GM18873 (cell line): Measurements from ENCODE around the gene LGALS1.

Source experiments
- ATAC-seq: cut with Tn5 transposase; IDR thresholded peaks from one replicate; pipeline ENCODE4 v1.9.1; 2021; ENCODE audit warnings: mild to moderate bottlenecking, moderate library complexity, moderate number of reproducible peaks; ENCODE audit not compliant: unreplicated experiment, low FRiP score

The LGALS1 gene

GRCh38 chr22:37674951-37675929 lies at the start of gene LGALS1:
LGALS1 (plus strand) TSS chr22:37675636; CDS start chr22:37675703, 67 bp downstream.
- ATAC-seq = no peak

GRCh38 chr22:37625737-37626136 lies 49.7 kb upstream of the LGALS1 start:
- ATAC-seq = no peak

DNA sequence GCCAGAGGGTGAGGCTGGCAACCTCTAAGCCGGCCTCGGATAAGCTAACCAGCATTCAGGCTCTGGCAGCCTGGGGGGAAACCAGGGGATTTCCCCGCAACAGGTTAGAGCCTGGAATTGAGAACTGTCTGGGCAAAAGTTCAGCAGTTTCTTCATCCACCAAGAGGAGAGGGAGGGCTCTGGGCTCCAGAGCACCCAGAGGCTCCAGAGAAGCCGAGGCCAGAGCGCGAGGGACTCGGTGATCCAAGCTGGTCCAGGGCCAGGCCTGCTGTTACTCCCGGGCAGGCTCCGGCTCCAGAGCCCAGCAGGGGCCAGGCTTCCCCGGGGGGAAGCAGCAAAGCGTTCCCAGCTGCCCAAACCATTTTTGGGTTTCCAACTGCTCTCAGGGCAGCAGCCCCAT lies 49.3 kb upstream of the LGALS1 start:
- ATAC-seq = no peak

GRCh38 chr22:37626556-37627075 lies 48.8 kb upstream of the LGALS1 start:
- ATAC-seq = no peak

DNA sequence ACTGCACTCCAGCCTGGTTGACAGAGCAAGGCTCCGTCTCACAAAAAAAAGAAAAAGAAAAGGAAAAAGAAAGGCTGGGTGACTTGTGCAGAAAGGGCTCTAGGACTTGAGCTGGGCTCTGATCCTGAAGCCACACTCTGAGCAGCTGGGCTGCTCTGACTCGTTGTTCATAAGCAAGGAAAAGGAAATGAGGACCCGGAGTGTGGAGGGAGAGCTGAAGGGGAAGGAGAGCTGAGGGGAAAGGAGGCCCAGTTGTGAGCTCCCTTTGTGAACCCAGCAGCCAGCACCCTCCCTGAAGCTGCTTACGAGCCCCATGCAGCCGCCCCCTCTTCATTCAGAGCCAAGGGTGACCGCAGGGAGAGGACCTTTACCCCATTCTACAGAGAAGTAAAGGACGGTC lies 48.3 kb upstream of the LGALS1 start:
- ATAC-seq = no peak

GRCh38 chr22:37627545-37627944 lies 47.9 kb upstream of the LGALS1 start:
- ATAC-seq = no peak

- ATAC-seq = no peak
Observed at GRCh38 chr22:37628830-37629229, 46.6 kb upstream of the LGALS1 start.

DNA sequence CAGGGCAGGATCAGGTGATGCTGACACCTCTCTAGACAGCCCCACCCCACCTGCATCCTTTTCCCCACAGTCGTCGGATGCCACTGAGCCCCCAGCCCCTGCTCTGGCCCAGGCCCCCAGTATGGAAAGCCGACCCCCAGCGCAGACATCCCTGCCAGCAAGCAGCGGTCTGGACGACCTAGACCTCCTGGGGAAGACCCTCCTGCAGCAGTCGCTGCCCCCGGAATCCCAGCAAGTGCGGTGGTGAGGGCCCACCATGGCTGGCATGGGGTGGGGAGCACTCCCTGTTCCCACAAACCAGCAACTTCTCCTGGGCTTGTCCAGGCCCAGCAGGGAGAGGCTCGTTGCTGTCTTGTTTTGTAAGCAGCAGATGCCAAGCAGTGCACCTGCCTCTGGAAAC lies 45.5 kb upstream of the LGALS1 start:
- ATAC-seq = no peak

DNA sequence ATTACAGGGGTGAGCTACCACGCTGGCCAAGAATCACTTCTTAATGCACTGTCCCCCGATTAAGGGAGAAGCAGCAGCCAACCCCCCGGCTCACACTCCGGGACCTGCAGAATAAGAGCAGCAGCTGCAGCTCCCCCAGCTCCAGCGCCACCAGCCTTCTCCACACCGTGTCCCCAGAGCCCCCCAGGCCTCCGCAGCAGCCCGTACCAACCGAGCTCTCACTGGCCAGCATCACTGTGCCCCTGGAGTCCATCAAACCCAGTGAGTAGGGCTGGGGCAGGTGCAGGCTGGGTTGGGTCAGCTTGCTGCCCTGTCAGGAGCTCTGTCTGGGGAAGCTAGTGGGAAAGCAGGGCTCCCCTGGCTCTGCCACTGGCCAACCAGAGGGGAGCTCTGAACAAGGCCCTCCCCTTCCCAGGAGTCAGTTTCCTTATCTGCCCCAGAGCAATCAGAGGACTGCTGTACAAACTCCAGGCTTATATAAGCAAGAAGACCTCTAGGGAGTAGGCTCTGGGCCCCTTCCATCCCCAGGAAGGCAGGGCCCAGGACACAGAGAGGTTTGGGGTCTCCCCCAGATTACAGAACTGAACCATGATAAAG lies 44.5 kb upstream of the LGALS1 start:
- no peak for ATAC-seq

- ATAC-seq = no peak
Observed at GRCh38 chr22:37631448-37632173, 43.8 kb upstream of the LGALS1 start.

DNA sequence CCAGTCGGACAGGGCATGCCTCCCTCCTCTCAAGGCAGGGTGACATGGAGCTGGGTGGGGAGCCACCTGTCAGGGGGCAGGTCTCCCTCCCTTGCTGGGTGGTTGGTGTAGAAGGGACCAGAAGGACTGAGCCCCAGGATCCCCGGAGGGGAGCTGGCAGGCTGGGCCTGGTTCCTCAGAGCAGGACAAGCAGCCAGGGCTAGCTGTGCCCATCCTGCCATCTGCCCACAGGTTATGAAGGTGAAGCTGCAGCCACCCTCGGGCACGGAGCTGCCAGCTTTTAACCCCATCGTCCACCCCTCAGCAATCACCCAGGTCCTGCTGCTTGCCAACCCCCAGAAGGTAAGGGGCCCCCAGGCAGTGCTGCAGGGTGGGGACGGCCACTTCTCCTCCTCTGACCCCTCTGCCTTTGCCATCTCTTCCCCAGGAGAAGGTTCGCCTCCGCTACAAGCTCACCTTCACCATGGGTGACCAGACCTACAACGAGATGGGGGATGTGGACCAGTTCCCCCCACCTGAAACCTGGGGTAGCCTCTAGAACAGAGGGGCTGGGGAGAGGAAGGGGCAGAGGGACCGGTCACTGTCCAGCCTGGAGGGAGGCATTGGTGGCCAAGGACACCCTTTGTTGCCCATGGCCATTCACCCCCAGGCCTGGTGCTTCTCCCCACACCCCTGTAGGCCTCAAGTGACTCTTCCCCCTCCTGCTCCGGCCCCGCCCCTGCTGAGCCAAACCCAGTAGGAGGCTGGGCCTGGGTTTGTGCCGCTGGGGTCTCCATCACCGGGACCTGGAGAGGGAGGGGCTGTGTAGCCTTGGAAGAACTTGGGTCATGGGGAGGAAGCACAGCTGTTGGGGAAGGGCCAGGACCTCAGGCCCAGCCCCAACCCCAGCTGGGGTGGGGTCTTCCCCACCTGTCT lies 43.0 kb upstream of the LGALS1 start:
- peak; percentile 18 for ATAC-seq

DNA sequence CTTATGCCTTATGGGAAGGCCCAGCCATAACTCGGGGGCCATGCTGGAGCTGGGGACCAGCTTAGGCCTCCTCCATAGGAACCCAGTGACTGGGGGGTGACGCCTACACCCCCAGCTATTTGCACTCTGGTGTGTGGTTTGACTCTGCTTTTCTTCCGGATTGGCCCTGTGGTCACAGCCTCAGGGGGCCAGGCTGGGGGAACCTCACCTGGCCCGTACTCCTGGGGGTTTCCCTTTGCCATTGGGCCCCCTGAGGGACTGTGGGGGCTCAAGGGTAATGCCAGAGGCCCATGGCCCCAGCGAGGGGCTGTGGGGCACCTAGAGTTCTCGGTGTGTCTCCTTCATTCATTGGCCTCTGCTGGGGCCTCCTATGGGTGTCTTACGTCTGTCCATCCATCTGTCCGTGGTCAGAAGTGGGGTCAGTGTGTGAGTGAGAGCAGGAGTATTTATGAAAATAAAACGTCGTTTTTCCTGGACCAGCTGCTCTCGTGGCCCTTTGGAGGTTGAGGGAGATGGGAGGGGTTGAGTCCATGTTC lies 42.3 kb upstream of the LGALS1 start:
- peak; percentile 59 for ATAC-seq

GRCh38 chr22:37633625-37634416 lies 41.6 kb upstream of the LGALS1 start:
- ATAC-seq = peak; percentile 28

DNA sequence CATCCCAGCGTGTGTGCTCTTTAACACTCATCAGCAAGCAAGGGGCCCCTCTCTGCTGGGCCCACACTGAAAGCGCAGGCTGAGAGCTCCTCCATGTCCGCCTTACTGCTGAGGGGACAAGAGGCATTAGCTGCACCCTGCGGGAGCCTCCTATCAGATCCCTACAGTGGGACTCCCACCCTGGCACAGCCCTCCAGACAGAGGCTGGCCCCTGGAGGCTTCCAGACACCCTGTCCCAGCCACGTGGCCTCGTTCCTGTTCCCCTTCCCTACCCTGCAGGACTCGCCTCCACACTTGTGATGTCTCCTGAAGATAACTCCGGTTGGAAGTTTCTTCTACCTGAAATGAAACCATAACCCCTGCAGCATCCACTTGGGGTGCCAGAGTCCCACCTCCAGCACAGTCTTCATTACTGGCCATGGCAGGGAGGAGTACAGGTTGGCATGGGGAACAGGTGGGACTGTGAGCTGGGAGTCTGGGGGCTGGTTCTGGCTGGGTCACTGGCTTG lies 41.0 kb upstream of the LGALS1 start:
- ATAC-seq = no peak

- ATAC-seq = no peak
Observed at GRCh38 chr22:37635157-37635556, 40.3 kb upstream of the LGALS1 start.

DNA sequence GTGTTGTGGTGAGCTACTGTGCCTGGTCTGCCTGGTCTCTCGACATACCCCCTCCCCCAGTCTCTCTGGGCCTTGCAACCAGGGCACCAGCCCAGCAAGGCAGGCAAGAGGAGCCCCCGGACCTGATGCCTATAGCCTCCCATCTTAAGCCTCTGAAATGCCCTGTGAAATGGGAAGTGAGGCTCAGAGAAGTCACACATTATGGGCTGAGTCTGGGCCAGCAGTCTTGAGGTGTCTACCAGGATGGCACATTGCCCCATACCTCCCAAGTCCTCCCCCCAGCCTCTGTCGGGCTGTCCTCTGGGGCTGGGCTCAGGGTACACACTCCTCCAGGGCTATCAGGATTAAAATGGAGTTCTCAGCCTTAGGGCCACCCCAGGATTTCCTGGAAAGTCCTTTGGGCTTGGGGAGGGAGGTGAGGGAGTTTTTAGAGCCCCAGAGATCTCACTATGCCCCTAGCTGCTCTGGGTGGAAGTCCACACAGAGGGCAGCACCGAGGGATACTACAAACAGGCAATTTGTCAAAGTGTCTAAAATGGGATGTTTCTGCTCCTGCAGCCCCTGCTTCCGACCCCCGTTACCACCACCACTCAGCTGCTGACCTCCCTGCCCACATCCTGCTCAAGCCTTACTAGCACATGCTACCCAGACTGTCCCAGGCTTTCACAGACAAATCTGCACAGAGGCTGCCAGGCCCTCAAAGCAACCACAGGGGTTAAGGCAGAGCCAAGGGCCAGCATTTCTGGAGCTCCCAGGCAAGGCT lies 39.1 kb upstream of the LGALS1 start:
- no peak for ATAC-seq

GRCh38 chr22:37636949-37637273 lies 38.5 kb upstream of the LGALS1 start:
- no peak for ATAC-seq
